ENCODE data around the gene RXYLT1. TPM values are rescaled to one million over a fixed set of nuclear protein-coding genes. Genes with fewer than 3 reads are reported as not detected.

Gene RXYLT1
- total and polyA plus RNA-seq, 2 of the 8 experiments (the other 6 are each of a cell fraction or from before 2014, with no cell fraction given) = 3.8 to 10.9 TPM

DNA sequence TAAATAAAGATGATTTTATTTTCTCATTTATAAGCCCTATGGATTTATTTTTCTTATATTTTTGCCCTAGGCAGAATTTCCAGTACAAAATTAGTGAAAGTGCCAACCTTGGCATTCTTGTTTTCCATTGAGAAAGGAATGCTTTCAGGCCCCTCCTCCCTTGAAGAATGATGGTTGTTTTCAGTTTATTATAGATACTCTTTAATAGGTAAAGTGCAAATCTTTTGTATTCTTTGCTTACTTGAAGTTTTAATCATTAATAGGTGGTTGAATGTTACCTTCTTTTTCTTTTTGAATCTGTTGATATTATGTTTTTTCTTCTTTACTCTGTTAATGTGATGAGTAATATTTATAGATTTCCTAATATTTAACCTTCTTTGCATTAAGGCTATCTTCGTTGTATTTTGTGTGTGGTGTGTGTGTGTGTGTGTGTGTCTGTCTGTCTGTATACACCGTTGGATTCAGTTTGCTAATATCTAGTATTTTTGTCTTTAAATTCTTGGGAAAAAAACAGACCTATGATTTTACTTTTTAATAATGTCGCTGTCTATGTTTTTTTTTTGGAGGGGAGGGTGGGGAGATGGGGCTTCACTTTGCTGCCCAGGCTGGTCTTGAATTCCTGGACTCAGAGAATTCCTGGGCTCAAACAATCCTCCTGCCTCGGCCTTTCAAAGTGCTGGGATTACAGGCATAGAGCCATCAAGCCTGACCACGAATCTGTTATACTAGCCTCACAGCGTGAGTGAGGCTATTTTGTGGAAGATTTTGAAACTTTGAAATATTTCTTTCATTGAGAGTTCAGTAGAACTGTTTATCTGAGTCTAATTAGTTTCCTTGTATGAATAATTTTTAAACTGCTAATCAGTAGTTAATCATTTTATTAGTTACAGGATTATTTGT, 78.3 kb downstream of the RXYLT1 start:
- 83% methylated on average over 6 of the region's 6 CpGs; no CpG with 5 or more reads in 1 of the 2 experiments for WGBS, 2 experiments (ENCODE audit: extremely low coverage in 1 of 2, insufficient coverage in 1 of 2, insufficient read length in 1 of 2, insufficient replicate concordance in 2 of 2, low coverage in 1 of 2, low lambda C conversion rate in 2 of 2, missing lambda C conversion rate in 1 of 2)
- Histone ChIP-seq H3K4me3 (ENCODE audit: extremely low read depth in 1 of 4, insufficient read depth in 2 of 4, low read depth in 3 of 4, low read length in 4 of 4) (no peak overlapping the region), H3K27me3 (replicated peaks in 1 of 4; ENCODE audit: control insufficient read depth in 3 of 4, extremely low read depth in 1 of 4, insufficient read depth in 3 of 4, low read length in 3 of 4) (no peaks in the 10 kb centered on the region), H3K56ac (replicated peaks; ENCODE audit: insufficient read length, low read depth, low read length) (no peak overlapping the region), H4K20me1 (replicated peaks in 1 of 2; ENCODE audit: control insufficient read depth in 1 of 2, insufficient read depth in 2 of 2, low read length in 2 of 2) (no peaks in the 10 kb centered on the region), H3K36me3 (ENCODE audit: control insufficient read depth in 2 of 4, insufficient read depth in 4 of 4, low read length in 3 of 4) (no peaks in the 10 kb centered on the region), H2BK5ac (ENCODE audit: low read depth, low read length) (no peak overlapping the region), H3K4ac (replicated peaks; ENCODE audit: insufficient read length, low read depth, low read length) (no peak overlapping the region), H2BK20ac (ENCODE audit: low read length) (no peak overlapping the region), H2AFZ (ENCODE audit: low read length) (no peak overlapping the region), H2BK120ac (replicated peaks; ENCODE audit: low read depth, low read length) (no peak overlapping the region), H4K8ac (ENCODE audit: extremely low read depth, insufficient read depth, low read length) (no peak overlapping the region), H3K18ac (ENCODE audit: extremely low read depth, low read length) (no peak overlapping the region), H3K27ac (ENCODE audit: low read depth, low read length) (no peak overlapping the region), H4K5ac (ENCODE audit: insufficient read length, low read depth, low read length) (no peak overlapping the region), H3K9ac (replicated peaks in 1 of 4; ENCODE audit: extremely low read depth in 1 of 4, low read depth in 3 of 4, low read length in 3 of 4) (no peak overlapping the region), H3K4me2 (ENCODE audit: insufficient read depth in 1 of 2, low read depth in 2 of 2, low read length in 2 of 2) (no peak overlapping the region), H2AK5ac (ENCODE audit: low read depth, low read length) (no peak overlapping the region), H2BK15ac (ENCODE audit: low read length) (no peak overlapping the region), H3K23ac (ENCODE audit: insufficient read length) (no peak overlapping the region), H3K23me2 (ENCODE audit: low read depth, low read length) (no peaks in the 10 kb centered on the region; the same call in 1 of the 2 replicates), H3K14ac (ENCODE audit: insufficient read length) (no peak overlapping the region), H3K79me2 (ENCODE audit: control insufficient read depth in 1 of 2, insufficient read depth in 2 of 2, low read length in 2 of 2) (peaks cover 0 to 5% of the 10 kb centered on the region in 2 experiments; a peak in 1 of 4 replicates), H3K4me1 (replicated peaks in 1 of 4; ENCODE audit: control insufficient read depth in 3 of 4, insufficient read depth in 4 of 4, low read length in 3 of 4) (peaks cover 0 to 8% (median 5%) of the 10 kb centered on the region in 4 experiments; a peak in 4 of 7 replicates), H3K9me3 (ENCODE audit: insufficient read depth in 2 of 2, low read depth in 1 of 2, low read length in 1 of 2) (no peaks in the 10 kb centered on the region), H4K91ac (replicated peaks; ENCODE audit: insufficient read length, low read length) (no peak overlapping the region), H2BK12ac (ENCODE audit: low read depth, low read length) (no peak overlapping the region), H3K79me1 (ENCODE audit: low read depth, low read length) (no peaks in the 10 kb centered on the region)
- FAIRE-seq = no peak
- CTCF ChIA-PET (ENCODE audit: partially characterized antibody) = no interaction called here
- POLR2A ChIA-PET (ENCODE audit: partially characterized antibody) = no interaction called here
- DNase-seq (ENCODE audit: low read depth in 1 of 2, low spot score in 2 of 2) = no peak
- TF ChIP-seq ATF2 (IDR thresholded peaks at IDR 0.05; ENCODE audit: low read length) (no peak), CREB1 (IDR thresholded peaks at IDR 0.05) (no peak), TBP (IDR thresholded peaks at IDR 0.05; ENCODE audit: low read depth, low read length) (no peak), KDM1A (IDR thresholded peaks at IDR 0.05; ENCODE audit: borderline replicate concordance, low read length) (no peak), E2F6 (IDR thresholded peaks at IDR 0.05) (no peak), CBX5 (IDR thresholded peaks at IDR 0.05; ENCODE audit: low read depth, low read length) (no peak), HDAC6 (IDR thresholded peaks at IDR 0.05; ENCODE audit: low read depth, low read length) (no peak), TEAD4 (IDR thresholded peaks at IDR 0.05; ENCODE audit: low read depth, low read length) (no peak), SIX5 (IDR thresholded peaks at IDR 0.05; ENCODE audit: low read depth, low read length) (no peak), NANOG (IDR thresholded peaks at IDR 0.05; ENCODE audit: insufficient read depth, low read depth, low read length, poor library complexity, severe bottlenecking) (no peak)
